K562 (cell line): ENCODE data around the gene RALGAPA2. TPM values are rescaled to one million over a fixed set of nuclear protein-coding genes. Genes with fewer than 3 reads are reported as not detected.
A peak's percentile ranks its signal among the peaks of the same experiment; 100 is the strongest.

Source experiments
- ATAC-seq: fragments of 200-7000 bp; cut with Tn5 transposase; 3 replicates; pipeline ENCODE4 v1.9.1; 2020; ENCODE audit warnings: moderate library complexity
- BruUV-seq: library from RNA; stranded (reverse); fragments of 400-500 nt; replicated peaks from 2 replicates; lab custom pipeline; 2021; lab: Mats Ljungman, UMichigan
- CTCF ChIA-PET: fragments of 300-600 bp; formaldehyde crosslinking; extraction: SDS; loops from one replicate; lab custom pipeline; 2021; ENCODE audit warnings: low intra/inter-chr PET ratio; lab: Yijun Ruan, JAX
- POLR2A ChIA-PET: fragments of 300-600, 350-650 bp; sonication (Branson Sonifier 250); formaldehyde crosslinking; extraction: SDS; loops from one replicate; lab custom pipeline; 2021; ENCODE audit warnings: antibody characterized with exemption, inconsistent platforms; lab: Yijun Ruan, JAX
- DNase-seq, 4 experiments: peaks; one replicate each; pipeline versions ENCODE4 v3.0.0 to v3.0.0-alpha.2; 2011 to 2018; ENCODE audit warnings: low spot score in 3 of 4, mixed read lengths in 3 of 4; ENCODE audit errors: extremely low read depth in 1 of 4
- FAIRE-seq: peaks from 2 replicates; lab custom pipeline; 2011; peaks lifted over from hg19 to GRCh38; lab: Jason Lieb, UNC
- H2AFZ ChIP-seq: 2 replicates; pipeline ENCODE4 v1.6.0; 2011; ENCODE audit warnings: low read depth, low read length, control low read depth, inconsistent platforms
- H3K27ac ChIP-seq: fragments of 200-600 bp; 3 replicates; pipeline ENCODE4 v1.8.0; 2011; ENCODE audit warnings: low read depth, mild to moderate bottlenecking, control low read depth, inconsistent platforms, low read length, moderate library complexity, mixed read lengths; ENCODE audit errors: extremely low read depth
- H3K27me3 ChIP-seq, 2 experiments: fragments of 300-600 bp in 1 of 2; 2 replicates in 1 of 2; 3 replicates in 1 of 2; pipeline versions ENCODE4 v1.6.0 to v1.8.0; 2011; ENCODE audit warnings: inconsistent platforms in 2 of 2, low read length in 2 of 2, mild to moderate bottlenecking in 1 of 2, mixed read lengths in 1 of 2, moderate library complexity in 1 of 2; ENCODE audit not compliant: control insufficient read depth in 2 of 2, insufficient read depth in 2 of 2
- H3K36me3 ChIP-seq: fragments of 300-600 bp; 3 replicates; pipeline ENCODE4 v1.8.0; 2011; ENCODE audit warnings: mild to moderate bottlenecking, low read length, inconsistent platforms; ENCODE audit not compliant: control insufficient read depth, insufficient read depth
- H3K4me1 ChIP-seq, 2 experiments: fragments of 200-600 bp in 1 of 2; replicated peaks in 1 of 2; 2 replicates in 1 of 2; 3 replicates in 1 of 2; pipeline versions ENCODE4 v1.5.1 to v1.8.0; 2011; ENCODE audit warnings: inconsistent platforms in 2 of 2, low read length in 2 of 2, mild to moderate bottlenecking in 1 of 2, mixed read lengths in 1 of 2, moderate library complexity in 1 of 2; ENCODE audit not compliant: control insufficient read depth in 2 of 2, insufficient read depth in 2 of 2
- H3K4me2 ChIP-seq: 2 replicates; pipeline ENCODE4 v1.6.1; 2011; ENCODE audit warnings: low read length, control low read depth, inconsistent platforms, mixed read lengths; ENCODE audit not compliant: insufficient read depth
- H3K4me3 ChIP-seq: fragments of 200-600 bp; sonication (generic), shearing (Covaris generic); 2 replicates; pipeline ENCODE4 v1.5.1; 2016; ENCODE audit warnings: control low read depth, inconsistent platforms
- H3K79me2 ChIP-seq: fragments of 200-600 bp; 3 replicates; pipeline ENCODE4 v1.8.0; 2011; ENCODE audit warnings: low read length, inconsistent platforms; ENCODE audit not compliant: control insufficient read depth, insufficient read depth
- H3K9ac ChIP-seq, 2 experiments: 2 replicates each; pipeline versions ENCODE4 v1.6.0 to v1.6.1; 2011; ENCODE audit warnings: low read depth in 2 of 2, low read length in 2 of 2, control low read depth in 1 of 2, inconsistent platforms in 1 of 2, mild to moderate bottlenecking in 1 of 2, mixed read lengths in 1 of 2; ENCODE audit not compliant: insufficient read depth in 1 of 2
- H3K9me1 ChIP-seq: one replicate; pipeline ENCODE4 v1.6.0; 2011; ENCODE audit warnings: inconsistent platforms, mild to moderate bottlenecking, low read length, moderate library complexity; ENCODE audit not compliant: control insufficient read depth, insufficient read depth
- H3K9me3 ChIP-seq: replicated peaks from 2 replicates; pipeline ENCODE4 v1.5.1; 2011; ENCODE audit warnings: low read depth, low read length, inconsistent platforms; ENCODE audit not compliant: control insufficient read depth, insufficient read depth
- H4K20me1 ChIP-seq: replicated peaks from 2 replicates; pipeline ENCODE4 v1.6.1; 2011; ENCODE audit warnings: low read length, inconsistent platforms, mixed read lengths; ENCODE audit not compliant: control insufficient read depth, insufficient read depth
- ARHGAP35 ChIP-seq: fragments of 450-650 bp; IDR thresholded peaks from 2 replicates; pipeline ENCODE4 v1.6.1; 2018; ENCODE audit not compliant: partially characterized antibody
- CTBP1 ChIP-seq: fragments of 450-650 bp; IDR thresholded peaks from 2 replicates; pipeline ENCODE4 v1.6.1; 2016; ENCODE audit warnings: borderline replicate concordance
- FIP1L1 ChIP-seq: fragments of 200-400 bp; formaldehyde crosslinking; IDR thresholded peaks from 2 replicates; pipeline ENCODE4 v1.6.1; 2018; ENCODE audit warnings: mild to moderate bottlenecking, low read depth, low read length; ENCODE audit not compliant: poor library complexity, severe bottlenecking
- HNRNPH1 ChIP-seq: fragments of 200-400 bp; formaldehyde crosslinking; optimal IDR thresholded peaks from 2 replicates; pipeline ENCODE3; 2017; ENCODE audit warnings: low read depth, mild to moderate bottlenecking, low read length, moderate library complexity
- MCM5 ChIP-seq: fragments of 450-650 bp; IDR thresholded peaks from 2 replicates; pipeline ENCODE4 v1.6.1; 2016; ENCODE audit warnings: low read depth
- MYC ChIP-seq, 2 experiments: fragments of 250-450 bp in 1 of 2; sonication (Bioruptor Pico) in 1 of 2; IDR thresholded peaks; 2 replicates each; pipeline versions ENCODE4 v1.5.1 to v1.6.1; 2012 to 2021; ENCODE audit warnings: low read depth in 2 of 2, borderline replicate concordance in 1 of 2, improper control_type of control experiment in 1 of 2, low read length in 1 of 2, mild to moderate bottlenecking in 1 of 2, moderate library complexity in 1 of 2
- NFIX ChIP-seq: fragments of 250-450 bp; sonication (Bioruptor Pico); IDR thresholded peaks from 2 replicates; pipeline ENCODE4 v1.4.0; 2020; ENCODE audit warnings: low read depth, mild to moderate bottlenecking, moderate library complexity
- SLC30A9 ChIP-seq: fragments of 250-450 bp; sonication (Bioruptor Pico); IDR thresholded peaks from 2 replicates; pipeline ENCODE4 v1.8.0; 2022; ENCODE audit warnings: mild to moderate bottlenecking, moderate library complexity
- ZBTB7A ChIP-seq: IDR thresholded peaks from 2 replicates; pipeline ENCODE4 v1.6.1; 2011; ENCODE audit warnings: low read depth, mild to moderate bottlenecking, low read length, moderate library complexity, borderline replicate concordance; ENCODE audit not compliant: control insufficient read depth
- ZNF224 ChIP-seq: sonication (generic); formaldehyde crosslinking; IDR thresholded peaks from 2 replicates; pipeline ENCODE4 v1.8.0; 2022; ENCODE audit warnings: mild to moderate bottlenecking, missing genetic modification reagents
- ZNF282 ChIP-seq: sonication (generic); formaldehyde crosslinking; IDR thresholded peaks from 2 replicates; pipeline ENCODE4 v1.8.1; 2023; ENCODE audit warnings: missing genetic modification reagents
- WGBS: fragments of 100-300 bp; shearing (Covaris generic); methylation state at CpG from one replicate; pipeline ENCODE4 v1.1.6; 2016; ENCODE audit warnings: low coverage, mixed read lengths; ENCODE audit not compliant: insufficient coverage; ENCODE audit errors: missing lambda C conversion rate; 5-methylcytosine and 5-hydroxymethylcytosine counted together
- in situ Hi-C: fragments of 300-500 bp; cut with MboI; formaldehyde crosslinking; loops from 4 replicates; pipeline ENCODE4 v1.15.0; 2018; ENCODE audit warnings: inconsistent platforms, mixed read lengths
- intact Hi-C: fragments of 100-400 bp; cut with micrococcal nuclease; formaldehyde crosslinking; loops from 2 replicates; pipeline ENCODE4 v1.14.2; 2022
- polyA plus RNA-seq, 8 experiments: library from polyadenylated mRNA; depleted of rRNA in 4 of 8; stranded (reverse) in 5 of 8; unstranded in 3 of 8; fragments of >200 nt; fragmentation: Nextera tagmentation in 2 of 8; fragmentation: Illumina TruSeq in 1 of 8; extraction: Ambion mirVana in 2 of 8; extraction: Trizol in 1 of 8; gene quantifications; 2 replicates each; pipeline versions ENCODE4 v1.2.1 to v1.2.3, GENCODE V29; 2011 to 2014; ENCODE audit warnings: inconsistent platforms in 1 of 8, missing spikeins in 1 of 8
- total RNA-seq, 7 experiments: library from RNA; depleted of rRNA in 6 of 7; stranded (reverse); fragments of >200 nt in 6 of 7; fragmentation: Illumina TruSeq in 2 of 7; extraction: Trizol in 2 of 7; gene quantifications; 2 replicates each; pipeline versions ENCODE4 v1.2.1 to v1.2.3, GENCODE V29; 2011 to 2021; ENCODE audit warnings: low replicate concordance in 1 of 7
- TF ChIP-seq, protein P1 (sequence below): fragments of 450-650 bp; IDR thresholded peaks from 2 replicates; pipeline ENCODE4 v1.6.1; 2016; ENCODE audit warnings: antibody characterized with exemption
- TF ChIP-seq, protein P2 (sequence below): fragments of 200-800 bp; sonication (Bioruptor generic); IDR thresholded peaks from 2 replicates; pipeline ENCODE4 v1.6.1; 2017; ENCODE audit warnings: missing genetic modification characterization, missing compliant biosample characterization
- TF ChIP-seq, protein P3 (sequence below): fragments of 250-450 bp; sonication (Bioruptor Pico); IDR thresholded peaks from 2 replicates; pipeline ENCODE4 v1.5.0; 2020; ENCODE audit warnings: mild to moderate bottlenecking
- TF ChIP-seq, protein P4 (sequence below): sonication (generic); IDR thresholded peaks from 2 replicates; pipeline ENCODE4 v1.6.1; 2016
- TF ChIP-seq, protein P5 (sequence below): fragments of 450-650 bp; formaldehyde crosslinking; IDR thresholded peaks from 2 replicates; pipeline ENCODE4 v1.4.0; 2022; ENCODE audit warnings: mild to moderate bottlenecking, moderate library complexity

Gene RALGAPA2
- total and polyA plus RNA-seq, 9 of the 15 experiments (the other 6 are each of a cell fraction or from before 2014, with no cell fraction given) = 0.35 to 2.7 (median 1.4) TPM

DNA sequence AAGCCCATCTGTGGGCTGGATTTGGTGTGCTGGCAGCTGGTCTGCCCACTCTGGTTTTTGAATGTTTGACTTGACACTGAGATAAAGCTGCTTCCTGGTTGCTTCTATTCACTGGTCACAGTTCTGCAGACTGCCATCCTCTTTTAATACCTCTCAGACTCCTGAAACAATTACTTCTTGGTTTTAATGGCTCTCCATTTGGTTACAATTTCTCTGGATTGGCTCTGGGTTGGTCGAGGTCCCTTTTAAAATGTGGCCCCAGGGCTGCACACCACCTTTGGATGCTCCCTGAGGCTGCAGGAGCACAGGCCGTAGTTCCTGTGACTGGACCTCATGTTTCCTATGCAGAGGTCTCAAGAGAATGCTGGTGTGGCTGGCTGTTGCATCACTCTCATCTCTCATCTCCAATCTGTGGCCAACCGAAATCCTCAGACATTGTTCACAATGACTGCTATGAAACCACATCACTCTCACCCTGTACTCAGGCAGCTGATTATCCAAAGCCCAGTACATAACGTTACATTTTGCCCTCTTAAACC lies 246.0 kb downstream of the RALGAPA2 start:
- CTCF ChIA-PET = no interaction called here
- WGBS = 0% methylated on average over 3 of the region's 4 CpGs
- no peaks in the 10 kb centered on the region for H3K36me3 ChIP-seq
- DNase-seq = no peak
- H3K4me2 ChIP-seq = no peak overlapping the region
- intact Hi-C loops (no loop called here), in situ Hi-C loops (no loop called here)
- no peaks in the 10 kb centered on the region for H3K27me3 ChIP-seq
- H3K9ac ChIP-seq = no peak overlapping the region
- no peaks in the 10 kb centered on the region for H4K20me1 ChIP-seq
- no TSS peak for BruUV-seq
- 0 out of 5 replicates have a peak, but pooled peaks cover 0 to 3% of the 10 kb centered on the region in 2 experiments for H3K4me1 ChIP-seq
- H3K9me1 ChIP-seq = no peaks in the 10 kb centered on the region
- peak; percentile 63 for ATAC-seq
- no peak overlapping the region for H3K27ac ChIP-seq
- no peak overlapping the region for H3K4me3 ChIP-seq
- H2AFZ ChIP-seq = no peak overlapping the region
- H3K9me3 ChIP-seq = no peaks in the 10 kb centered on the region
- POLR2A ChIA-PET = no interaction called here
- no peaks in the 10 kb centered on the region for H3K79me2 ChIP-seq
- no peak for FAIRE-seq
- TF ChIP-seq, protein P1, sequence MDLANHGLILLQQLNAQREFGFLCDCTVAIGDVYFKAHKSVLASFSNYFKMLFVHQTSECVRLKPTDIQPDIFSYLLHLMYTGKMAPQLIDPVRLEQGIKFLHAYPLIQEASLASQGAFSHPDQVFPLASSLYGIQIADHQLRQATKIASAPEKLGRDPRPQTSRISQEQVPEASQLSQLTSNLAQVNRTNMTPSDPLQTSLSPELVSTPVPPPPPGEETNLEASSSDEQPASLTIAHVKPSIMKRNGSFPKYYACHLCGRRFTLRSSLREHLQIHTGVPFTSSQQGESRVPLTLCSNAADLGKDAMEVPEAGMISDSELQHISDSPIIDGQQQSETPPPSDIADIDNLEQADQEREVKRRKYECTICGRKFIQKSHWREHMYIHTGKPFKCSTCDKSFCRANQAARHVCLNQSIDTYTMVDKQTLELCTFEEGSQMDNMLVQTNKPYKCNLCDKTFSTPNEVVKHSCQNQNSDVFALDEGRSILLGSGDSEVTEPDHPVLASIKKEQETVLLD = no peak
- TF ChIP-seq NFIX (CRISPR knock-in tag) (no peak), HNRNPH1 (no peak), ZNF224 (no peak), FIP1L1 (no peak), SLC30A9 (CRISPR knock-in tag) (no peak), MYC (IDR thresholded peaks at IDR 0.05; ENCODE audit: low read depth, low read length) (peak; percentile 17; the same call in 1 of the 2 replicates), MYC (CRISPR knock-in tag; IDR thresholded peaks at IDR 0.05; ENCODE audit: borderline replicate concordance, low read depth) (no peak), CTBP1 (peak; percentile 36; the same call in 1 of the 2 replicates), ARHGAP35 (no peak), MCM5 (no peak), ZBTB7A (no peak), ZNF282 (CRISPR knock-in tag) (no peak)
- TF ChIP-seq, protein P2, sequence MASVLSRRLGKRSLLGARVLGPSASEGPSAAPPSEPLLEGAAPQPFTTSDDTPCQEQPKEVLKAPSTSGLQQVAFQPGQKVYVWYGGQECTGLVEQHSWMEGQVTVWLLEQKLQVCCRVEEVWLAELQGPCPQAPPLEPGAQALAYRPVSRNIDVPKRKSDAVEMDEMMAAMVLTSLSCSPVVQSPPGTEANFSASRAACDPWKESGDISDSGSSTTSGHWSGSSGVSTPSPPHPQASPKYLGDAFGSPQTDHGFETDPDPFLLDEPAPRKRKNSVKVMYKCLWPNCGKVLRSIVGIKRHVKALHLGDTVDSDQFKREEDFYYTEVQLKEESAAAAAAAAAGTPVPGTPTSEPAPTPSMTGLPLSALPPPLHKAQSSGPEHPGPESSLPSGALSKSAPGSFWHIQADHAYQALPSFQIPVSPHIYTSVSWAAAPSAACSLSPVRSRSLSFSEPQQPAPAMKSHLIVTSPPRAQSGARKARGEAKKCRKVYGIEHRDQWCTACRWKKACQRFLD (CRISPR knock-in tag) = no peak
- TF ChIP-seq, protein P3, sequence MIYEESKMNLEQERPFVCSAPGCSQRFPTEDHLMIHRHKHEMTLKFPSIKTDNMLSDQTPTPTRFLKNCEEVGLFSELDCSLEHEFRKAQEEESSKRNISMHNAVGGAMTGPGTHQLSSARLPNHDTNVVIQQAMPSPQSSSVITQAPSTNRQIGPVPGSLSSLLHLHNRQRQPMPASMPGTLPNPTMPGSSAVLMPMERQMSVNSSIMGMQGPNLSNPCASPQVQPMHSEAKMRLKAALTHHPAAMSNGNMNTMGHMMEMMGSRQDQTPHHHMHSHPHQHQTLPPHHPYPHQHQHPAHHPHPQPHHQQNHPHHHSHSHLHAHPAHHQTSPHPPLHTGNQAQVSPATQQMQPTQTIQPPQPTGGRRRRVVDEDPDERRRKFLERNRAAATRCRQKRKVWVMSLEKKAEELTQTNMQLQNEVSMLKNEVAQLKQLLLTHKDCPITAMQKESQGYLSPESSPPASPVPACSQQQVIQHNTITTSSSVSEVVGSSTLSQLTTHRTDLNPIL = no peak
- TF ChIP-seq, protein P4, sequence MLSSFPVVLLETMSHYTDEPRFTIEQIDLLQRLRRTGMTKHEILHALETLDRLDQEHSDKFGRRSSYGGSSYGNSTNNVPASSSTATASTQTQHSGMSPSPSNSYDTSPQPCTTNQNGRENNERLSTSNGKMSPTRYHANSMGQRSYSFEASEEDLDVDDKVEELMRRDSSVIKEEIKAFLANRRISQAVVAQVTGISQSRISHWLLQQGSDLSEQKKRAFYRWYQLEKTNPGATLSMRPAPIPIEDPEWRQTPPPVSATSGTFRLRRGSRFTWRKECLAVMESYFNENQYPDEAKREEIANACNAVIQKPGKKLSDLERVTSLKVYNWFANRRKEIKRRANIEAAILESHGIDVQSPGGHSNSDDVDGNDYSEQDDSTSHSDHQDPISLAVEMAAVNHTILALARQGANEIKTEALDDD = no peak
- TF ChIP-seq, protein P5, sequence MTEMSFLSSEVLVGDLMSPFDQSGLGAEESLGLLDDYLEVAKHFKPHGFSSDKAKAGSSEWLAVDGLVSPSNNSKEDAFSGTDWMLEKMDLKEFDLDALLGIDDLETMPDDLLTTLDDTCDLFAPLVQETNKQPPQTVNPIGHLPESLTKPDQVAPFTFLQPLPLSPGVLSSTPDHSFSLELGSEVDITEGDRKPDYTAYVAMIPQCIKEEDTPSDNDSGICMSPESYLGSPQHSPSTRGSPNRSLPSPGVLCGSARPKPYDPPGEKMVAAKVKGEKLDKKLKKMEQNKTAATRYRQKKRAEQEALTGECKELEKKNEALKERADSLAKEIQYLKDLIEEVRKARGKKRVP (CRISPR knock-in tag) = peak; percentile 82
